HepG2 (cell line): ENCODE results near the gene GMEB2. TPM values are rescaled to one million over a fixed set of nuclear protein-coding genes. Genes with fewer than 3 reads are reported as not detected.

Experiments
- ATAC-seq: fragments of 200-7000 bp; cut with Tn5 transposase; 3 replicates; pipeline ENCODE4 v1.9.1; 2020; ENCODE audit warnings: mild to moderate bottlenecking, moderate library complexity
- BruUV-seq: library from RNA; stranded (reverse); fragments of 400-500 nt; replicated peaks from 2 replicates; lab custom pipeline; 2021; lab: Mats Ljungman, UMichigan
- CTCF ChIA-PET: fragments of 300-600 bp; formaldehyde crosslinking; extraction: SDS; loops from one replicate; lab custom pipeline; 2021; ENCODE audit warnings: low total read pairs, inconsistent platforms, low intra/inter-chr PET ratio; lab: Yijun Ruan, JAX
- POLR2A ChIA-PET: fragments of 350-600 bp; sonication (Branson Sonifier 250); formaldehyde crosslinking; loops from one replicate; lab custom pipeline; 2020; ENCODE audit warnings: antibody characterized with exemption, inconsistent platforms; lab: Yijun Ruan, JAX
- DNase-seq: peaks from one replicate; pipeline ENCODE4 v3.0.0-alpha.2; 2015; ENCODE audit warnings: low spot score
- FAIRE-seq: peaks from 3 replicates; lab custom pipeline; 2011; peaks lifted over from hg19 to GRCh38; lab: Jason Lieb, UNC
- H2AFZ ChIP-seq: one replicate; pipeline ENCODE4 v1.6.1; 2011; ENCODE audit warnings: low read length, inconsistent platforms
- H3K27ac ChIP-seq: fragments of 300-600 bp; 3 replicates; pipeline ENCODE4 v1.8.0; 2011; ENCODE audit warnings: mixed run types, mild to moderate bottlenecking, mixed read lengths, low read length, inconsistent platforms; ENCODE audit not compliant: insufficient read depth; ENCODE audit errors: extremely low read length
- H3K27me3 ChIP-seq, 2 experiments: fragments of 200-600 bp in 1 of 2; 2 replicates in 1 of 2; 3 replicates in 1 of 2; pipeline versions ENCODE4 v1.6.0 to v1.8.0; 2011; ENCODE audit warnings: low read length in 2 of 2, mild to moderate bottlenecking in 2 of 2, moderate library complexity in 2 of 2, inconsistent platforms in 1 of 2; ENCODE audit not compliant: insufficient read depth in 2 of 2, control insufficient read depth in 1 of 2
- H3K36me3 ChIP-seq, 2 experiments: fragments of 200-600 bp in 1 of 2; replicated peaks in 1 of 2; 2 replicates in 1 of 2; 3 replicates in 1 of 2; pipeline versions ENCODE4 v1.5.1 to v1.8.0; 2011; ENCODE audit warnings: low read length in 2 of 2, inconsistent platforms in 1 of 2; ENCODE audit not compliant: insufficient read depth in 2 of 2, control insufficient read depth in 1 of 2
- H3K4me1 ChIP-seq: 2 replicates; pipeline ENCODE4 v1.5.1; 2012; ENCODE audit warnings: low read length, inconsistent platforms; ENCODE audit not compliant: insufficient read depth
- H3K4me2 ChIP-seq: 2 replicates; pipeline ENCODE4 v1.6.0; 2011; ENCODE audit warnings: low read depth, low read length, inconsistent platforms
- H3K4me3 ChIP-seq, 3 experiments: fragments of 200-600 bp in 1 of 3; sonication (generic), shearing (Covaris generic) in 1 of 3; replicated peaks in 1 of 3; 2 replicates each; pipeline ENCODE4 v1.5.1; 2011 to 2016; ENCODE audit warnings: low read length in 3 of 3, inconsistent platforms in 2 of 3, low read depth in 2 of 3, mild to moderate bottlenecking in 2 of 3, control low read depth in 1 of 3, mixed read lengths in 1 of 3; ENCODE audit not compliant: insufficient read depth in 1 of 3
- H3K79me2 ChIP-seq: one replicate; pipeline ENCODE4 v1.6.1; 2011; ENCODE audit warnings: low read length, inconsistent platforms; ENCODE audit not compliant: insufficient read depth
- H3K9ac ChIP-seq: 2 replicates; pipeline ENCODE4 v1.6.0; 2011; ENCODE audit warnings: mild to moderate bottlenecking, low read depth, low read length, inconsistent platforms; ENCODE audit not compliant: insufficient read depth
- H3K9me3 ChIP-seq: 2 replicates; pipeline ENCODE4 v1.5.1; 2012; ENCODE audit warnings: mild to moderate bottlenecking, low read length
- H4K20me1 ChIP-seq: 2 replicates; pipeline ENCODE4 v1.6.0; 2011; ENCODE audit warnings: inconsistent platforms, mild to moderate bottlenecking, low read length, moderate library complexity; ENCODE audit not compliant: insufficient read depth
- AKAP8 ChIP-seq: sonication (generic); formaldehyde crosslinking; IDR thresholded peaks from 2 replicates; pipeline ENCODE4 v1.5.1; 2020; ENCODE audit warnings: mild to moderate bottlenecking, missing genetic modification reagents
- DPF2 ChIP-seq: sonication (generic); formaldehyde crosslinking; IDR thresholded peaks from 2 replicates; pipeline ENCODE4 v1.4.0; 2020; ENCODE audit warnings: mild to moderate bottlenecking, low read depth, missing genetic modification reagents, borderline replicate concordance
- HNRNPH1 ChIP-seq: fragments of 200-400 bp; formaldehyde crosslinking; optimal IDR thresholded peaks from 2 replicates; pipeline ENCODE3; 2017; ENCODE audit warnings: mild to moderate bottlenecking, low read depth, low read length
- PHB2 ChIP-seq: fragments of 450-650 bp; IDR thresholded peaks from 2 replicates; pipeline ENCODE4 v1.6.1; 2018; ENCODE audit not compliant: partially characterized antibody
- ZNF652 ChIP-seq: IDR thresholded peaks from 2 replicates; pipeline ENCODE4 v1.6.1; 2016; ENCODE audit warnings: low read depth, borderline replicate concordance
- ZNF781 ChIP-seq: sonication (generic); formaldehyde crosslinking; IDR thresholded peaks from 2 replicates; pipeline ENCODE4 v1.5.1; 2020; ENCODE audit warnings: borderline replicate concordance, mild to moderate bottlenecking, missing genetic modification reagents; ENCODE audit errors: not compliant biosample characterization
- WGBS: methylation state at CpG from one replicate; pipeline ENCODE4 v1.1.6; 2017; ENCODE audit warnings: low lambda C conversion rate; 5-methylcytosine and 5-hydroxymethylcytosine counted together
- in situ Hi-C: cut with HindIII; loops from 2 replicates; pipeline ENCODE4 v1.10.0; 2017; ENCODE audit warnings: low pct_unique_long_range_greater_than_20kb; ENCODE audit not compliant: extremely low pct_ligation_motif_present
- intact Hi-C: fragments of 100-400 bp; cut with micrococcal nuclease; formaldehyde crosslinking; loops from one replicate; pipeline ENCODE4 v1.10.0; 2022; ENCODE audit not compliant: unreplicated experiment
- polyA plus RNA-seq, 8 experiments: library from polyadenylated mRNA; depleted of rRNA in 3 of 8; stranded (reverse) in 7 of 8; unstranded in 1 of 8; fragments of >200 nt; fragmentation: Illumina TruSeq in 4 of 8; extraction: Trizol in 4 of 8; gene quantifications; 2 replicates each; pipeline versions ENCODE4 v1.2.1 to v1.2.3, GENCODE V29; 2011 to 2016; ENCODE audit warnings: low read depth in 4 of 8, missing spikeins in 1 of 8, mixed read lengths in 1 of 8; ENCODE audit not compliant: insufficient read depth in 1 of 8
- total RNA-seq, 5 experiments: library from RNA; depleted of rRNA; stranded (reverse); fragments of >200 nt; fragmentation: Illumina TruSeq; extraction: Trizol; gene quantifications; 2 replicates each; pipeline ENCODE4 v1.2.3, GENCODE V29; 2016; ENCODE audit warnings: low read depth in 1 of 5
- TF ChIP-seq, protein P1 (sequence below): IDR thresholded peaks from 2 replicates; pipeline ENCODE4 v1.6.1; 2016; ENCODE audit warnings: low read depth, missing genetic modification reagents, missing compliant biosample characterization
- TF ChIP-seq, protein P2 (sequence below): sonication (generic); formaldehyde crosslinking; IDR thresholded peaks from 2 replicates; pipeline ENCODE4 v1.4.0; 2020; ENCODE audit warnings: missing genetic modification reagents
- TF ChIP-seq, protein P3 (sequence below): sonication (generic); formaldehyde crosslinking; IDR thresholded peaks from 2 replicates; pipeline ENCODE4 v1.4.0; 2020; ENCODE audit warnings: missing genetic modification reagents, mild to moderate bottlenecking, borderline replicate concordance

Gene GMEB2
- total and polyA plus RNA-seq, 2 of the 13 experiments (the other 11 are each of a cell fraction or from before 2014, with no cell fraction given), result 10.6 to 12.4 TPM

DNA sequence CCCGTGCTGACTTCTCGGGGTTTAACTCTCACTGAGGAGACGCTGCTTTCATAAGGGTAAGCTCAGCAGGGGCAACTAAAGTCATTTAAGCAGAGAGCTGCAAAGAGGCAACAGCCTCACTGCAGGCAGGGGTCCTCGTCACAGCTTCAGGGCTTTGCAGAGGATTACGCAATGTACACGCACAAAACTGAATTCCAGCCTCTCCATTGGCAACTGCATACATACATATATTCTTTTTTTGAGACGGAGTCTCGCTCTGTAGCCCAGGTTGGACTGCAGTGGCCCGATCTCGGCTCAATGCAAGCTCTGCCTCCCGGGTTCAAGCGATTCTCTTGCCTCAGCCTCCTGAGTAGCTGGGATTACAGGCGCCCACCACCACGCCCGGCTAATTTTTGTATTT lies 2.4 kb downstream of the GMEB2 start:
- H3K4me2 ChIP-seq, result peak overlapping the region; percentile 21; the same call in 1 of the 2 replicates
- peaks cover 38% of the 10 kb centered on the region for H3K4me1 ChIP-seq
- ChIA-PET POLR2A (interaction anchor here (1.3 to 2.3 kb wide), 4 partner anchors 17 to 50 kb away, joined by 3 to 12 read pairs (median 8); partner anchors contain the start of gene HELZ2), CTCF (no interaction called here)
- DNase-seq (peak; percentile 80), FAIRE-seq (peak; percentile 72), ATAC-seq (no peak)
- intact Hi-C loops (no loop called here), in situ Hi-C loops (no loop called here)
- no peaks in the 10 kb centered on the region for H4K20me1 ChIP-seq
- peaks cover 47% of the 10 kb centered on the region for H3K79me2 ChIP-seq
- BruUV-seq, result no TSS peak
- WGBS, result 82% methylated on average over 15 of the region's 15 CpGs
- peak overlapping the region; percentile 7 for H3K27ac ChIP-seq
- no peaks in the 10 kb centered on the region; a peak in 1 of 5 replicates for H3K27me3 ChIP-seq
- no peak overlapping the region for H2AFZ ChIP-seq
- H3K36me3 ChIP-seq, result peaks cover 2% of the 10 kb centered on the region in 2 experiments; a peak in 1 of 5 replicates
- H3K4me3 ChIP-seq, result no peak overlapping the region
- H3K9ac ChIP-seq, result no peak overlapping the region
- H3K9me3 ChIP-seq, result no peaks in the 10 kb centered on the region
- TF ChIP-seq AKAP8 (CRISPR knock-in tag) (no peak), DPF2 (CRISPR knock-in tag) (0 out of 2 replicates have a peak, but pooled peaks have one; percentile 30), HNRNPH1 (no peak), ZNF652 (CRISPR knock-in tag) (no peak), ZNF781 (CRISPR knock-in tag) (no peak), PHB2 (no peak)
- TF ChIP-seq, protein P1, sequence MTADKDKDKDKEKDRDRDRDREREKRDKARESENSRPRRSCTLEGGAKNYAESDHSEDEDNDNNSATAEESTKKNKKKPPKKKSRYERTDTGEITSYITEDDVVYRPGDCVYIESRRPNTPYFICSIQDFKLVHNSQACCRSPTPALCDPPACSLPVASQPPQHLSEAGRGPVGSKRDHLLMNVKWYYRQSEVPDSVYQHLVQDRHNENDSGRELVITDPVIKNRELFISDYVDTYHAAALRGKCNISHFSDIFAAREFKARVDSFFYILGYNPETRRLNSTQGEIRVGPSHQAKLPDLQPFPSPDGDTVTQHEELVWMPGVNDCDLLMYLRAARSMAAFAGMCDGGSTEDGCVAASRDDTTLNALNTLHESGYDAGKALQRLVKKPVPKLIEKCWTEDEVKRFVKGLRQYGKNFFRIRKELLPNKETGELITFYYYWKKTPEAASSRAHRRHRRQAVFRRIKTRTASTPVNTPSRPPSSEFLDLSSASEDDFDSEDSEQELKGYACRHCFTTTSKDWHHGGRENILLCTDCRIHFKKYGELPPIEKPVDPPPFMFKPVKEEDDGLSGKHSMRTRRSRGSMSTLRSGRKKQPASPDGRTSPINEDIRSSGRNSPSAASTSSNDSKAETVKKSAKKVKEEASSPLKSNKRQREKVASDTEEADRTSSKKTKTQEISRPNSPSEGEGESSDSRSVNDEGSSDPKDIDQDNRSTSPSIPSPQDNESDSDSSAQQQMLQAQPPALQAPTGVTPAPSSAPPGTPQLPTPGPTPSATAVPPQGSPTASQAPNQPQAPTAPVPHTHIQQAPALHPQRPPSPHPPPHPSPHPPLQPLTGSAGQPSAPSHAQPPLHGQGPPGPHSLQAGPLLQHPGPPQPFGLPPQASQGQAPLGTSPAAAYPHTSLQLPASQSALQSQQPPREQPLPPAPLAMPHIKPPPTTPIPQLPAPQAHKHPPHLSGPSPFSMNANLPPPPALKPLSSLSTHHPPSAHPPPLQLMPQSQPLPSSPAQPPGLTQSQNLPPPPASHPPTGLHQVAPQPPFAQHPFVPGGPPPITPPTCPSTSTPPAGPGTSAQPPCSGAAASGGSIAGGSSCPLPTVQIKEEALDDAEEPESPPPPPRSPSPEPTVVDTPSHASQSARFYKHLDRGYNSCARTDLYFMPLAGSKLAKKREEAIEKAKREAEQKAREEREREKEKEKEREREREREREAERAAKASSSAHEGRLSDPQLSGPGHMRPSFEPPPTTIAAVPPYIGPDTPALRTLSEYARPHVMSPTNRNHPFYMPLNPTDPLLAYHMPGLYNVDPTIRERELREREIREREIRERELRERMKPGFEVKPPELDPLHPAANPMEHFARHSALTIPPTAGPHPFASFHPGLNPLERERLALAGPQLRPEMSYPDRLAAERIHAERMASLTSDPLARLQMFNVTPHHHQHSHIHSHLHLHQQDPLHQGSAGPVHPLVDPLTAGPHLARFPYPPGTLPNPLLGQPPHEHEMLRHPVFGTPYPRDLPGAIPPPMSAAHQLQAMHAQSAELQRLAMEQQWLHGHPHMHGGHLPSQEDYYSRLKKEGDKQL (CRISPR knock-in tag), result 0 out of 2 replicates have a peak, but pooled peaks have one; percentile 26
- TF ChIP-seq, protein P2, sequence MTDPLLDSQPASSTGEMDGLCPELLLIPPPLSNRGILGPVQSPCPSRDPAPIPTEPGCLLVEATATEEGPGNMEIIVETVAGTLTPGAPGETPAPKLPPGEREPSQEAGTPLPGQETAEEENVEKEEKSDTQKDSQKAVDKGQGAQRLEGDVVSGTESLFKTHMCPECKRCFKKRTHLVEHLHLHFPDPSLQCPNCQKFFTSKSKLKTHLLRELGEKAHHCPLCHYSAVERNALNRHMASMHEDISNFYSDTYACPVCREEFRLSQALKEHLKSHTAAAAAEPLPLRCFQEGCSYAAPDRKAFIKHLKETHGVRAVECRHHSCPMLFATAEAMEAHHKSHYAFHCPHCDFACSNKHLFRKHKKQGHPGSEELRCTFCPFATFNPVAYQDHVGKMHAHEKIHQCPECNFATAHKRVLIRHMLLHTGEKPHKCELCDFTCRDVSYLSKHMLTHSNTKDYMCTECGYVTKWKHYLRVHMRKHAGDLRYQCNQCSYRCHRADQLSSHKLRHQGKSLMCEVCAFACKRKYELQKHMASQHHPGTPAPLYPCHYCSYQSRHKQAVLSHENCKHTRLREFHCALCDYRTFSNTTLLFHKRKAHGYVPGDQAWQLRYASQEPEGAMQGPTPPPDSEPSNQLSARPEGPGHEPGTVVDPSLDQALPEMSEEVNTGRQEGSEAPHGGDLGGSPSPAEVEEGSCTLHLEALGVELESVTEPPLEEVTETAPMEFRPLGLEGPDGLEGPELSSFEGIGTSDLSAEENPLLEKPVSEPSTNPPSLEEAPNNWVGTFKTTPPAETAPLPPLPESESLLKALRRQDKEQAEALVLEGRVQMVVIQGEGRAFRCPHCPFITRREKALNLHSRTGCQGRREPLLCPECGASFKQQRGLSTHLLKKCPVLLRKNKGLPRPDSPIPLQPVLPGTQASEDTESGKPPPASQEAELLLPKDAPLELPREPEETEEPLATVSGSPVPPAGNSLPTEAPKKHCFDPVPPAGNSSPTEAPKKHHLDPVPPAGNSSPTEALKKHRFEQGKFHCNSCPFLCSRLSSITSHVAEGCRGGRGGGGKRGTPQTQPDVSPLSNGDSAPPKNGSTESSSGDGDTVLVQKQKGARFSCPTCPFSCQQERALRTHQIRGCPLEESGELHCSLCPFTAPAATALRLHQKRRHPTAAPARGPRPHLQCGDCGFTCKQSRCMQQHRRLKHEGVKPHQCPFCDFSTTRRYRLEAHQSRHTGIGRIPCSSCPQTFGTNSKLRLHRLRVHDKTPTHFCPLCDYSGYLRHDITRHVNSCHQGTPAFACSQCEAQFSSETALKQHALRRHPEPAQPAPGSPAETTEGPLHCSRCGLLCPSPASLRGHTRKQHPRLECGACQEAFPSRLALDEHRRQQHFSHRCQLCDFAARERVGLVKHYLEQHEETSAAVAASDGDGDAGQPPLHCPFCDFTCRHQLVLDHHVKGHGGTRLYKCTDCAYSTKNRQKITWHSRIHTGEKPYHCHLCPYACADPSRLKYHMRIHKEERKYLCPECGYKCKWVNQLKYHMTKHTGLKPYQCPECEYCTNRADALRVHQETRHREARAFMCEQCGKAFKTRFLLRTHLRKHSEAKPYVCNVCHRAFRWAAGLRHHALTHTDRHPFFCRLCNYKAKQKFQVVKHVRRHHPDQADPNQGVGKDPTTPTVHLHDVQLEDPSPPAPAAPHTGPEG (CRISPR knock-in tag), result no peak
- TF ChIP-seq, protein P3, sequence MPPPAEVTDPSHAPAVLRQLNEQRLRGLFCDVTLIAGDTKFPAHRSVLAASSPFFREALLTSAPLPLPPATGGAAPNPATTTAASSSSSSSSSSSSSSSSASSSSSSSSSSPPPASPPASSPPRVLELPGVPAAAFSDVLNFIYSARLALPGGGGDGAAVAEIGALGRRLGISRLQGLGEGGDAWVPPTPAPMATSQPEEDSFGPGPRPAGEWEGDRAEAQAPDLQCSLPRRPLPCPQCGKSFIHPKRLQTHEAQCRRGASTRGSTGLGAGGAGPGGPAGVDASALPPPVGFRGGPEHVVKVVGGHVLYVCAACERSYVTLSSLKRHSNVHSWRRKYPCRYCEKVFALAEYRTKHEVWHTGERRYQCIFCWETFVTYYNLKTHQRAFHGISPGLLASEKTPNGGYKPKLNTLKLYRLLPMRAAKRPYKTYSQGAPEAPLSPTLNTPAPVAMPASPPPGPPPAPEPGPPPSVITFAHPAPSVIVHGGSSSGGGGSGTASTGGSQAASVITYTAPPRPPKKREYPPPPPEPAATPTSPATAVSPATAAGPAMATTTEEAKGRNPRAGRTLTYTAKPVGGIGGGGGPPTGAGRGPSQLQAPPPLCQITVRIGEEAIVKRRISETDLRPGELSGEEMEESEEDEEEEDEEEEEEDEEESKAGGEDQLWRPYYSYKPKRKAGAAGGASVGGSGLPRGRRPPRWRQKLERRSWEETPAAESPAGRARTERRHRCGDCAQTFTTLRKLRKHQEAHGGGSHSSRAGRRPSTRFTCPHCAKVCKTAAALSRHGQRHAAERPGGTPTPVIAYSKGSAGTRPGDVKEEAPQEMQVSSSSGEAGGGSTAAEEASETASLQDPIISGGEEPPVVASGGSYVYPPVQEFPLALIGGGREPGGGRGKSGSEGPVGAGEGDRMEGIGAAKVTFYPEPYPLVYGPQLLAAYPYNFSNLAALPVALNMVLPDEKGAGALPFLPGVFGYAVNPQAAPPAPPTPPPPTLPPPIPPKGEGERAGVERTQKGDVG (CRISPR knock-in tag), result peak; percentile 48; the same call in 1 of the 2 replicates
